ENCODE measurements around the gene ADGRD2.
A peak's percentile ranks its signal among the peaks of the same experiment; 100 is the strongest.

ADGRD2 gene

GRCh38 chr9:124438091-124438490 is 12.2 kb upstream of the ADGRD2 start:
- no peak for DNase-seq (ENCODE audit: low read depth)

- peak; percentile 7 for DNase-seq (ENCODE audit: low read depth)
These were observed 11.2 kb upstream of the ADGRD2 start for GRCh38 chr9:124439086-124439485.

GRCh38 chr9:124439686-124440243 is 10.5 kb upstream of the ADGRD2 start:
- no peak for DNase-seq (ENCODE audit: low read depth)

GRCh38 chr9:124440786-124441185 is 9.5 kb upstream of the ADGRD2 start:
- no peak for DNase-seq (ENCODE audit: low read depth)

GRCh38 chr9:124441291-124441690 is 9.0 kb upstream of the ADGRD2 start:
- DNase-seq (ENCODE audit: low read depth): no peak

GRCh38 chr9:124442379-124442778 is 7.9 kb upstream of the ADGRD2 start:
- no peak for DNase-seq (ENCODE audit: low read depth)

GRCh38 chr9:124442826-124443225 is 7.4 kb upstream of the ADGRD2 start:
- no peak for DNase-seq (ENCODE audit: low read depth)

- no peak for DNase-seq (ENCODE audit: low read depth)
These were observed 6.6 kb upstream of the ADGRD2 start for GRCh38 chr9:124443625-124444024.

GRCh38 chr9:124444166-124444565 is 6.1 kb upstream of the ADGRD2 start:
- DNase-seq (ENCODE audit: low read depth): no peak

GRCh38 chr9:124447297-124447661 is 3.0 kb upstream of the ADGRD2 start:
- no peak for DNase-seq (ENCODE audit: low read depth)

- DNase-seq (ENCODE audit: low read depth): no peak
These were observed 2.2 kb upstream of the ADGRD2 start for GRCh38 chr9:124448019-124448418.

- DNase-seq (ENCODE audit: low read depth): peak; percentile 10
These were observed 685 bp upstream of the ADGRD2 start for GRCh38 chr9:124449381-124450151.

- no peak for DNase-seq (ENCODE audit: low read depth)
These were observed 845 bp downstream of the ADGRD2 start for GRCh38 chr9:124450931-124451661.

GRCh38 chr9:124452326-124452725 is 2.1 kb downstream of the ADGRD2 start:
- DNase-seq (ENCODE audit: low read depth): no peak

GRCh38 chr9:124452841-124453585 is 2.8 kb downstream of the ADGRD2 start:
- no peak for DNase-seq (ENCODE audit: low read depth)

- no peak for DNase-seq (ENCODE audit: low read depth)
These were observed 3.4 kb downstream of the ADGRD2 start for GRCh38 chr9:124453586-124454191.

- DNase-seq (ENCODE audit: low read depth): no peak
These were observed 4.0 kb downstream of the ADGRD2 start for GRCh38 chr9:124454296-124454695.

- DNase-seq (ENCODE audit: low read depth): no peak
These were observed 4.7 kb downstream of the ADGRD2 start for GRCh38 chr9:124454791-124455443.

- DNase-seq (ENCODE audit: low read depth): no peak
These were observed 5.6 kb downstream of the ADGRD2 start for GRCh38 chr9:124455820-124456219.

- no peak for DNase-seq (ENCODE audit: low read depth)
These were observed 6.3 kb downstream of the ADGRD2 start for GRCh38 chr9:124456341-124457078.
